Adipocyte (in vitro differentiated cells): ENCODE results near the gene KCNAB1.

Experiments
- DNase-seq: peaks from one replicate; pipeline ENCODE4 v3.0.0-alpha.2; 2015; ENCODE audit warnings: low read depth
- H3K27me3 ChIP-seq: replicated peaks from 2 replicates; pipeline ENCODE4 v1.7.0; 2013; ENCODE audit warnings: mild to moderate bottlenecking, low read length, moderate library complexity; ENCODE audit not compliant: control insufficient read depth, insufficient read depth
- H3K36me3 ChIP-seq: 2 replicates; pipeline ENCODE4 v1.7.0; 2013; ENCODE audit warnings: low read length, mild to moderate bottlenecking, moderate library complexity; ENCODE audit not compliant: control insufficient read depth, insufficient read depth, severe bottlenecking
- H3K4me1 ChIP-seq: 2 replicates; pipeline ENCODE4 v1.7.0; 2013; ENCODE audit warnings: mild to moderate bottlenecking, low read length, moderate library complexity; ENCODE audit not compliant: control insufficient read depth, insufficient read depth
- H3K4me3 ChIP-seq: 2 replicates; pipeline ENCODE4 v1.7.0; 2013; ENCODE audit warnings: mild to moderate bottlenecking, low read length, moderate library complexity
- H3K9ac ChIP-seq: 2 replicates; pipeline ENCODE4 v1.7.0; 2013; ENCODE audit warnings: mild to moderate bottlenecking, low read length, moderate library complexity
- H3K9me3 ChIP-seq: 2 replicates; pipeline ENCODE4 v1.7.0; 2013; ENCODE audit warnings: mild to moderate bottlenecking, low read length, moderate library complexity; ENCODE audit not compliant: control insufficient read depth

KCNAB1 gene

GRCh38 chr3:156483961-156484787 lies 363.8 kb downstream of the KCNAB1 start:
- Histone ChIP-seq H3K4me1 (peaks cover 23% of the 10 kb centered on the region), H3K4me3 (peak overlapping the region; percentile 22), H3K9me3 (no peaks in the 10 kb centered on the region), H3K9ac (no peak overlapping the region), H3K36me3 (no peaks in the 10 kb centered on the region), H3K27me3 (no peaks in the 10 kb centered on the region)
- peak; percentile 58 for DNase-seq

GRCh38 chr3:156488767-156489166 lies 368.4 kb downstream of the KCNAB1 start:
- Histone ChIP-seq H3K4me3 (peak overlapping the region; percentile 0), H3K4me1 (peaks cover 33% of the 10 kb centered on the region), H3K9me3 (no peaks in the 10 kb centered on the region), H3K36me3 (no peaks in the 10 kb centered on the region), H3K9ac (no peak overlapping the region), H3K27me3 (no peaks in the 10 kb centered on the region)
- no peak for DNase-seq

GRCh38 chr3:156489462-156489911 lies 369.1 kb downstream of the KCNAB1 start:
- H3K36me3 ChIP-seq: no peaks in the 10 kb centered on the region
- peak overlapping the region; percentile 0 for H3K4me3 ChIP-seq
- H3K27me3 ChIP-seq: no peaks in the 10 kb centered on the region

GRCh38 chr3:156491192-156491591 lies 370.8 kb downstream of the KCNAB1 start:
- Histone ChIP-seq H3K4me3 (no peak overlapping the region), H3K27me3 (no peaks in the 10 kb centered on the region), H3K4me1 (peaks cover 35% of the 10 kb centered on the region), H3K36me3 (no peaks in the 10 kb centered on the region), H3K9me3 (no peaks in the 10 kb centered on the region), H3K9ac (no peak overlapping the region)
- DNase-seq: no peak

More at GRCh38 chr3:156489462-156489911, 369.1 kb downstream of the KCNAB1 start:
- DNase-seq: peak; percentile 65
- Histone ChIP-seq H3K9ac (no peak overlapping the region), H3K9me3 (no peaks in the 10 kb centered on the region), H3K4me1 (peaks cover 32% of the 10 kb centered on the region)

GRCh38 chr3:156492801-156493261 lies 372.5 kb downstream of the KCNAB1 start:
- Histone ChIP-seq H3K4me3 (no peak overlapping the region), H3K9me3 (no peaks in the 10 kb centered on the region), H3K4me1 (peaks cover 41% of the 10 kb centered on the region), H3K9ac (no peak overlapping the region), H3K36me3 (no peaks in the 10 kb centered on the region), H3K27me3 (no peaks in the 10 kb centered on the region)
- peak; percentile 41 for DNase-seq

GRCh38 chr3:156493887-156494286 lies 373.5 kb downstream of the KCNAB1 start:
- no peak overlapping the region for H3K4me3 ChIP-seq
- H3K9ac ChIP-seq: no peak overlapping the region
- H3K9me3 ChIP-seq: no peaks in the 10 kb centered on the region
- no peaks in the 10 kb centered on the region for H3K36me3 ChIP-seq
- peaks cover 37% of the 10 kb centered on the region for H3K4me1 ChIP-seq
- no peak for DNase-seq
- no peaks in the 10 kb centered on the region for H3K27me3 ChIP-seq

- no peak overlapping the region for H3K9ac ChIP-seq
- peaks cover 27% of the 10 kb centered on the region for H3K4me1 ChIP-seq
These were observed 375.4 kb downstream of the KCNAB1 start for GRCh38 chr3:156495816-156496215.

GRCh38 chr3:156497326-156497725 lies 376.9 kb downstream of the KCNAB1 start:
- peaks cover 26% of the 10 kb centered on the region for H3K4me1 ChIP-seq
- H3K9me3 ChIP-seq: no peaks in the 10 kb centered on the region
- no peak for DNase-seq
- H3K9ac ChIP-seq: no peak overlapping the region
- no peaks in the 10 kb centered on the region for H3K36me3 ChIP-seq
- H3K4me3 ChIP-seq: no peak overlapping the region
- H3K27me3 ChIP-seq: no peaks in the 10 kb centered on the region

More at GRCh38 chr3:156495816-156496215, 375.4 kb downstream of the KCNAB1 start:
- Histone ChIP-seq H3K4me3 (no peak overlapping the region), H3K9me3 (no peaks in the 10 kb centered on the region), H3K27me3 (no peaks in the 10 kb centered on the region), H3K36me3 (no peaks in the 10 kb centered on the region)
- no peak for DNase-seq

GRCh38 chr3:156498307-156498706 lies 377.9 kb downstream of the KCNAB1 start:
- H3K9ac ChIP-seq: no peak overlapping the region
- DNase-seq: no peak
- peaks cover 16% of the 10 kb centered on the region for H3K4me1 ChIP-seq
- H3K9me3 ChIP-seq: no peaks in the 10 kb centered on the region
- no peaks in the 10 kb centered on the region for H3K36me3 ChIP-seq
- H3K27me3 ChIP-seq: no peaks in the 10 kb centered on the region
- H3K4me3 ChIP-seq: no peak overlapping the region

- Histone ChIP-seq H3K4me3 (no peak overlapping the region), H3K27me3 (no peaks in the 10 kb centered on the region), H3K9me3 (no peaks in the 10 kb centered on the region), H3K36me3 (no peaks in the 10 kb centered on the region), H3K4me1 (no peaks in the 10 kb centered on the region), H3K9ac (no peak overlapping the region)
- DNase-seq: no peak
These were observed 386.9 kb downstream of the KCNAB1 start for GRCh38 chr3:156507285-156507684.

GRCh38 chr3:156509189-156510174 lies 389.1 kb downstream of the KCNAB1 start:
- no peak overlapping the region for H3K9ac ChIP-seq
- H3K36me3 ChIP-seq: no peaks in the 10 kb centered on the region
- DNase-seq: peak; percentile 87
- H3K27me3 ChIP-seq: no peaks in the 10 kb centered on the region
- H3K4me3 ChIP-seq: no peak overlapping the region
- H3K4me1 ChIP-seq: peaks cover 6% of the 10 kb centered on the region
- H3K9me3 ChIP-seq: no peaks in the 10 kb centered on the region
